GM06990 (cell line): ENCODE results near the gene CDC42SE2.
A peak's percentile ranks its signal among the peaks of the same experiment; 100 is the strongest.

Experiments used
- DNase-seq: peaks from one replicate; pipeline ENCODE4 v3.0.0-alpha.2; 2011; ENCODE audit not compliant: insufficient read length; ENCODE audit errors: extremely low read depth
- H3K27me3 ChIP-seq: replicated peaks from 2 replicates; pipeline ENCODE4 v1.6.0; 2011; ENCODE audit warnings: low read length; ENCODE audit not compliant: control insufficient read depth, insufficient read depth
- H3K36me3 ChIP-seq: 2 replicates; pipeline ENCODE4 v1.5.1; 2011; ENCODE audit warnings: low read length; ENCODE audit not compliant: control insufficient read depth, insufficient read depth
- H3K4me3 ChIP-seq: replicated peaks from 2 replicates; pipeline ENCODE4 v1.5.1; 2011; ENCODE audit warnings: low read depth, mild to moderate bottlenecking, control low read depth, low read length
- TF ChIP-seq, protein P1 (sequence below): IDR thresholded peaks from 2 replicates; pipeline ENCODE4 v1.5.1; 2011; ENCODE audit warnings: low read length, control low read depth, mild to moderate bottlenecking, inconsistent platforms; ENCODE audit not compliant: insufficient read depth, poor library complexity, severe bottlenecking

CDC42SE2 gene

DNA sequence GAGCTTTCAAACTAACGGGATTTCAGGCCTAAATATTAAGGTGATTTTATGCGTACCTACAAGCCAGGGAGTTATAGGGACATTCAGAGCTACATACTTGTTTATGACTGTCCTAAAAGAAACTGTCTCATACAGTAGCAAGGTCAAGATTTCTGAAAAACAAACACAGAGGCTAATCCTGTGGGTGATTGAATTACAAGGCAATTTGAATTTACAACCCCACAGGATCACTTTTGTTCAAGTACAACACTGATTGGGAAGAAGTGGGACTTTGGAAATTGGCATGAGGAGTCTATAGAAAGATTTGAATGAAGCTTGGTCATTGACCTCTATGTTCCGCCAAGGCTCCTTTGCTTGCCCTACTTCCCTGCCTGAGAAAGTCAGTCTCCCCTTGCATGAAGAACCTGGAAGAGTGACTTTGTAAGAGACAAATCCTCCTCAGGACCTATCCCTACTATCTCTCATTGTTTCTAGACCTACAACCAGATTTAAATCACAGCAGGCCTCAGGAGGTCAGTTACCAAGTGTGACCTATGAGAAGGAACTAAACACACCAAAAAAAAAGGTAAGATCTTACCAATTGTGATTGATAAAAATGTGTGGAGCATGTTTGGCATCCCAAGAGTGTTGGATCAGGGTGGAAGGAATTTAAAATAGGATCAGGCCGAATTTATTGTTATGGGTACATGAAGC, 38.4 kb upstream of the CDC42SE2 start:
- no peaks in the 10 kb centered on the region for H3K27me3 ChIP-seq
- TF ChIP-seq, protein P1, sequence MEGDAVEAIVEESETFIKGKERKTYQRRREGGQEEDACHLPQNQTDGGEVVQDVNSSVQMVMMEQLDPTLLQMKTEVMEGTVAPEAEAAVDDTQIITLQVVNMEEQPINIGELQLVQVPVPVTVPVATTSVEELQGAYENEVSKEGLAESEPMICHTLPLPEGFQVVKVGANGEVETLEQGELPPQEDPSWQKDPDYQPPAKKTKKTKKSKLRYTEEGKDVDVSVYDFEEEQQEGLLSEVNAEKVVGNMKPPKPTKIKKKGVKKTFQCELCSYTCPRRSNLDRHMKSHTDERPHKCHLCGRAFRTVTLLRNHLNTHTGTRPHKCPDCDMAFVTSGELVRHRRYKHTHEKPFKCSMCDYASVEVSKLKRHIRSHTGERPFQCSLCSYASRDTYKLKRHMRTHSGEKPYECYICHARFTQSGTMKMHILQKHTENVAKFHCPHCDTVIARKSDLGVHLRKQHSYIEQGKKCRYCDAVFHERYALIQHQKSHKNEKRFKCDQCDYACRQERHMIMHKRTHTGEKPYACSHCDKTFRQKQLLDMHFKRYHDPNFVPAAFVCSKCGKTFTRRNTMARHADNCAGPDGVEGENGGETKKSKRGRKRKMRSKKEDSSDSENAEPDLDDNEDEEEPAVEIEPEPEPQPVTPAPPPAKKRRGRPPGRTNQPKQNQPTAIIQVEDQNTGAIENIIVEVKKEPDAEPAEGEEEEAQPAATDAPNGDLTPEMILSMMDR: no peak
- peaks cover 1% of the 10 kb centered on the region; the same call in 1 of the 2 replicates for H3K36me3 ChIP-seq
- no peak for DNase-seq
- H3K4me3 ChIP-seq: no peak overlapping the region

DNA sequence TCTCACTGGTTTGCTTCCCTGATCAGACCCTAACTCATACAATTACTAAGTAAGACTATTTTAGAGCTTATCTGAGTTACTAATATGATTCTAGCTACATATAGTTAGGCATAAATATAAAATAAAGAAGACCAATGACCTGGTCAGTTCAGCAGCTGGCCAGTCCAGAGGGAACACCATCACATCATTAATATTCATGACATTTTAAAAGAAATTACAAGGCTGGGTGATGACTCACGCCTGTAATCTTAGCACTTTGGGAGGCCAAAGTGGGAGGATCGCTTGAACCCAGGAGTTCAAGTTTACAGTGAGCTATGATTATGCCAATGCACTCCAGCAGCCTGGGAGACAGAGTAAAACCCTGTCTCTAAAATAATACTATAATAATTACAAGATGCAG, 37.0 kb upstream of the CDC42SE2 start:
- TF ChIP-seq, protein P1: no peak
- no peak overlapping the region for H3K4me3 ChIP-seq
- H3K27me3 ChIP-seq: no peaks in the 10 kb centered on the region
- H3K36me3 ChIP-seq: no peaks in the 10 kb centered on the region; the same call in 1 of the 2 replicates
- no peak for DNase-seq

DNA sequence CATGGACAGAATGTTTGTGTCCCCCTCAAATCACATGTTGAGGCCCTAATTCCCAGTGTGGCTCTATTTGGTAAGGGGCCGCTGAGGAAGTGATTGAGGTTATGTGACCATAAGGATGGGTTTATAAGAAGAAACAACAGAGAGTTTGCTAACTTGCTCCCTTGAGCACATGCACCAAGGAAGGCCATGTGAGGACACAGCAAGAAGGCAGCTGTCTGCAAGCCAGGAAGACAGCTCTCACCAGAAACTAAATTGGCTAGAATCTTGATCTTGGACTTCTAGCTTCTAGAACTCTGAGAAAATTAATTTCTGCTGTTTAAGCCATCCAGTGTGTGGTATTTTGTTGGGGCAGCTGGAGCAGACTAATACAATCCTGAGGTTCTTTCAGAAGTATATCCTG, 35.2 kb upstream of the CDC42SE2 start:
- Histone ChIP-seq H3K36me3 (no peaks in the 10 kb centered on the region; the same call in 1 of the 2 replicates), H3K27me3 (no peaks in the 10 kb centered on the region), H3K4me3 (no peak overlapping the region)
- no peak for DNase-seq
- TF ChIP-seq, protein P1: no peak

DNA sequence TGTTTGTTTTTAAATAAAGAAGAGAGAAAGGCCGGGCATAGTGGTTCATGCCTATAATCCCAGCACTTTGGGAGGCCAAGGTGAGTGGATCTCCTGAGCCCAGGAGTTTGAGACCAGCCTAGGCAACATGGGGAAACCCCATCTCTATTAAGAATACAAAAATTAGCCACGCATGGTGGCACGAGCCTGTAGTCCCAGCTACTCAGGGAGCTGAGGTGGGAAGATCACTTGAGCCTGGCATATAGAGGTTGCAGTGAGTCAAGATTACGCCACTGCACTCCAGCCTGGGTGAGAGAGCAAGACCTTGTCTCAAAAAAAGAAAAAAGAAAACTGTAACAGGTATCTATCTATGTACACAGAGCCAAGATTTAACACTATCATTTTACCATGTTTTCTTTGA, 34.2 kb upstream of the CDC42SE2 start:
- TF ChIP-seq, protein P1: no peak
- DNase-seq: no peak
- Histone ChIP-seq H3K27me3 (no peaks in the 10 kb centered on the region), H3K4me3 (no peak overlapping the region), H3K36me3 (no peaks in the 10 kb centered on the region; the same call in 1 of the 2 replicates)

DNA sequence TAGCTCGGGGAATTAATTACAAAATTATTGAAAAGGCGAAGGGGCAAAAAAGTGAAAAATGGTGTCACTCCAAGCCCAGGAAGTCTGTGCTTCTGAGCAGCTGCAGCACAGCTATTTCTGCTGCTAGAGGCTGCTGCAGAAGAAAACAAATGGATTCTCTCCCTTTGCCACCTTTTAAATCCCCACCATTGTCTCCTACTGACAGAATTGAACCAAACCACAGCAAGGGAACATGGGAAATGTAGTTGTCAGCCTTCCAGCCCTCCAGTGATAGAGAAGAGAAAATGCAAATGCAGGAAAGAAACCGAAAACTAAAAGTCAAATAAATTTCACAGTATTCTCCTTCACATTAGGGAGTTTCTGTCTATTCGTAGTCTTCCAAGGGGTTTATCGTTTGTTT, 33.4 kb upstream of the CDC42SE2 start:
- Histone ChIP-seq H3K4me3 (peak overlapping the region; percentile 19), H3K36me3 (no peaks in the 10 kb centered on the region; the same call in 1 of the 2 replicates), H3K27me3 (no peaks in the 10 kb centered on the region)
- TF ChIP-seq, protein P1: no peak
- no peak for DNase-seq
